GM10248 (cell line): ENCODE measurements around the gene FILIP1L.

Experiments used
- CTCF ChIA-PET: fragments of 300-600 bp; sonication (Branson Sonifier 250); formaldehyde crosslinking; extraction: SDS; loops from one replicate; lab custom pipeline; 2021; ENCODE audit warnings: antibody characterized with exemption; lab: Yijun Ruan, JAX
- POLR2A ChIA-PET: fragments of 350-650 bp; sonication (Branson Sonifier 250); formaldehyde crosslinking; extraction: SDS; loops from one replicate; lab custom pipeline; 2020; ENCODE audit warnings: antibody characterized with exemption; lab: Yijun Ruan, JAX
- DNase-seq: peaks from one replicate; pipeline ENCODE4 v3.0.0; 2012; ENCODE audit errors: extremely low spot score
- CTCF ChIP-seq: IDR thresholded peaks from 2 replicates; pipeline ENCODE4 v1.5.1; 2012; ENCODE audit warnings: mild to moderate bottlenecking, low read depth; ENCODE audit errors: extremely low read depth, missing control alignments, control extremely low read depth

FILIP1L gene

GRCh38 chr3:100075851-100076730, 38.2 kb downstream of the FILIP1L start:
- TF ChIP-seq CTCF: no peak
- CTCF ChIA-PET: interaction anchor here (1.0 to 4.8 kb wide), 11 partner anchors 8 to 244 kb away, joined by 3 to 31 read pairs (median 4); no protein-coding TSS in a partner anchor
- no peak for DNase-seq
- POLR2A ChIA-PET: no interaction called here

- TF ChIP-seq CTCF: no peak
- POLR2A ChIA-PET: no interaction called here
- no peak for DNase-seq
- CTCF ChIA-PET: interaction anchor here (1.0 to 4.8 kb wide), 7 partner anchors 9 to 179 kb away, joined by 3 to 31 read pairs (median 6); no protein-coding TSS in a partner anchor
Observed at GRCh38 chr3:100075196-100075595, 39.1 kb downstream of the FILIP1L start.

- CTCF ChIA-PET: interaction anchor here (0.9 to 4.8 kb wide), 9 partner anchors 9 to 230 kb away, joined by 3 to 31 read pairs (median 4); no protein-coding TSS in a partner anchor
Observed at GRCh38 chr3:100073714-100074307, 40.5 kb downstream of the FILIP1L start.

GRCh38 chr3:100073049-100073713, 41.1 kb downstream of the FILIP1L start:
- no peak for TF ChIP-seq CTCF
- POLR2A ChIA-PET: no interaction called here
- DNase-seq: no peak
- CTCF ChIA-PET: interaction anchor here (1.0 to 4.8 kb wide), 10 partner anchors 9 to 229 kb away, joined by 3 to 31 read pairs (median 4); no protein-coding TSS in a partner anchor

More at GRCh38 chr3:100073714-100074307, 40.5 kb downstream of the FILIP1L start:
- no peak for DNase-seq
- no peak for TF ChIP-seq CTCF
- POLR2A ChIA-PET: interaction anchor here (0.7 kb wide), 1 partner anchor 256 kb away, joined by 7 read pairs; no protein-coding TSS in a partner anchor

- no peak for TF ChIP-seq CTCF
- ChIA-PET POLR2A (no interaction called here), CTCF (interaction anchor here (1.0 to 2.1 kb wide), 10 partner anchors 8 to 206 kb away, joined by 3 to 15 read pairs (median 4); no protein-coding TSS in a partner anchor)
- no peak for DNase-seq
Observed at GRCh38 chr3:100072326-100073048, 41.8 kb downstream of the FILIP1L start.

- ChIA-PET CTCF (interaction anchor here (0.9 to 2.5 kb wide), 35 partner anchors 8 to 518 kb away, joined by 3 to 37 read pairs (median 5); partner anchors contain the start of gene TBC1D23), POLR2A (interaction anchor here (1.0 kb wide), 1 partner anchor 191 kb away, joined by 3 read pairs; the partner anchor contains the start of gene TBC1D23)
- TF ChIP-seq CTCF: no peak
- DNase-seq: no peak
Observed at GRCh38 chr3:100069472-100069871, 44.8 kb downstream of the FILIP1L start.
